Measurements from ENCODE around the gene CRPPA. TPM values are rescaled to one million over a fixed set of nuclear protein-coding genes. Genes with fewer than 3 reads are reported as not detected.

CRPPA gene
- total and polyA plus RNA-seq, 2 donors (not counting 1 experiment from before 2014, with no cell fraction given) = 0.16 to 1.2 TPM

DNA sequence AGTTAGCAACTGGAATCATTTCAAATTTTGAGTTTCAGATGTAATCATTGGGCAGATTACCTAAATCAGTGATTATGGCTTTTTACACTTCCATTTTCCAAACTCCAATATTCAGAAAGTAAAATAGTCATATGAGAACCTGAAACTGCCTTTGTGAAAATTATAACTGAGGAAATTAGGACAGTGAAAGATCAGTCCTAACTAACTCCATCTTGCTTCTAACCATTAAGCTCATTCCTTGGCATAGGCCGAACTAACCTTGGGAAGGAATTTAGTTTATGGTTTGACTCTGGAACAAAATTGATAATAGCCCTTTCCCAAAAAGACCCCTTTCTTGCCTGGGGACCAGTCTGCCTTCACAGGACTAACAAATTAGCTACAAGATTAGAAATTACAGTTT is 2.2 kb downstream of the CRPPA start:
- Histone ChIP-seq H3K36me3 (replicated peaks in 1 of 2; ENCODE audit: control extremely low read depth in 1 of 2, control insufficient read depth in 1 of 2, extremely low read depth in 1 of 2, insufficient read depth in 2 of 2, low read length in 1 of 2) (no peaks in the 10 kb centered on the region), H3K4me3 (ENCODE audit: control extremely low read depth in 1 of 5, extremely low read depth in 1 of 5, insufficient read depth in 1 of 5, low read depth in 2 of 5, low read length in 4 of 5) (no peak overlapping the region), H2AFZ (ENCODE audit: insufficient read depth, low read depth, low read length, poor library complexity, severe bottlenecking) (no peak overlapping the region), H3K79me2 (ENCODE audit: control insufficient read depth, insufficient read depth, low read length) (no peaks in the 10 kb centered on the region), H3K27me3 (replicated peaks in 1 of 4; ENCODE audit: control extremely low read depth in 1 of 4, control insufficient read depth in 3 of 4, insufficient read depth in 4 of 4, low read length in 3 of 4) (no peaks in the 10 kb centered on the region), H3K9ac (ENCODE audit: low read length) (no peak overlapping the region), H3K4me1 (ENCODE audit: control insufficient read depth in 2 of 2, insufficient read depth in 2 of 2, low read length in 2 of 2) (peaks cover 10 to 14% of the 10 kb centered on the region in 2 donors), H3K9me3 (ENCODE audit: control extremely low read depth in 1 of 3, control insufficient read depth in 2 of 3, insufficient read depth in 1 of 3, low read length in 2 of 3) (no peaks in the 10 kb centered on the region), H3K27ac (ENCODE audit: low read length in 2 of 2) (no peak overlapping the region), H4K20me1 (ENCODE audit: control insufficient read depth, insufficient read depth, low read length, poor library complexity, severe bottlenecking) (no peaks in the 10 kb centered on the region), H3K4me2 (replicated peaks; ENCODE audit: low read depth, low read length, poor library complexity, severe bottlenecking) (no peak overlapping the region)
- H3K4me1 Mint-ChIP-seq = peaks cover 24% of the 10 kb centered on the region
- ATAC-seq (ENCODE audit: low read depth) (no peak), DNase-seq (no peak)
- H3K9me3 Mint-ChIP-seq (ENCODE audit: insufficient read depth) = no peaks in the 10 kb centered on the region
- peak overlapping the region; percentile 27 for H3K4me3 Mint-ChIP-seq
- no peak overlapping the region for H3K27ac Mint-ChIP-seq
- no peak for TF ChIP-seq EZH2 (IDR thresholded peaks at IDR 0.05; ENCODE audit: borderline replicate concordance, insufficient read depth, low read depth, low read length, poor library complexity, severe bottlenecking)
- TF ChIP-seq, protein P1, sequence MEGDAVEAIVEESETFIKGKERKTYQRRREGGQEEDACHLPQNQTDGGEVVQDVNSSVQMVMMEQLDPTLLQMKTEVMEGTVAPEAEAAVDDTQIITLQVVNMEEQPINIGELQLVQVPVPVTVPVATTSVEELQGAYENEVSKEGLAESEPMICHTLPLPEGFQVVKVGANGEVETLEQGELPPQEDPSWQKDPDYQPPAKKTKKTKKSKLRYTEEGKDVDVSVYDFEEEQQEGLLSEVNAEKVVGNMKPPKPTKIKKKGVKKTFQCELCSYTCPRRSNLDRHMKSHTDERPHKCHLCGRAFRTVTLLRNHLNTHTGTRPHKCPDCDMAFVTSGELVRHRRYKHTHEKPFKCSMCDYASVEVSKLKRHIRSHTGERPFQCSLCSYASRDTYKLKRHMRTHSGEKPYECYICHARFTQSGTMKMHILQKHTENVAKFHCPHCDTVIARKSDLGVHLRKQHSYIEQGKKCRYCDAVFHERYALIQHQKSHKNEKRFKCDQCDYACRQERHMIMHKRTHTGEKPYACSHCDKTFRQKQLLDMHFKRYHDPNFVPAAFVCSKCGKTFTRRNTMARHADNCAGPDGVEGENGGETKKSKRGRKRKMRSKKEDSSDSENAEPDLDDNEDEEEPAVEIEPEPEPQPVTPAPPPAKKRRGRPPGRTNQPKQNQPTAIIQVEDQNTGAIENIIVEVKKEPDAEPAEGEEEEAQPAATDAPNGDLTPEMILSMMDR (IDR thresholded peaks at IDR 0.05) = no peak
- H3K27me3 Mint-ChIP-seq = no peaks in the 10 kb centered on the region
- ChIA-PET POLR2A (interaction anchor here (0.6 kb wide), 1 partner anchor 689 kb away, joined by 3 read pairs; no protein-coding TSS in a partner anchor), CTCF (interaction anchor here (3.4 kb wide), 1 partner anchor 146 kb away, joined by 13 read pairs; no protein-coding TSS in a partner anchor)
- intact Hi-C loops (cut with micrococcal nuclease) = no loop called here
- no CpG with 5 or more reads among the region's 1 CpG for WGBS (ENCODE audit: insufficient coverage)

DNA sequence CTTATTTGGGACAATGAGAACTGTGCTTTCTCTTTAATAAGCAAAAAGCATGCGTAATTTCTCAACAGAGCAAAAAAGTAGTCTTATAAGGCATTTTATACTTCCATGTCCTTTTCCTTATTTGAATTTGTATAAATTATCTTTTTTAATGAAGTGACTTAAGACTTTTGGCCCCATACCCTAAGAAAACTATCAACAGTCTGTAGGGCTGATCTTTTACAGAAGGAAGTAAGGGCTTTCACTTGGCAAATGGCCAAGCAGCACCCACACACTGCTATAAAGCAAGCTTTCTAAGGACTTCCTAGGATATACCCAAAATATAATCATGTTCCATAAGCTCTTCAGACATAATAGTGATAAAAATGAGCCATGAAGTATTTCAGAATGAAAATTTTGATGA is 3.4 kb downstream of the CRPPA start:
- DNase-seq = no peak
- Histone ChIP-seq H2AFZ (ENCODE audit: insufficient read depth, low read depth, low read length, poor library complexity, severe bottlenecking) (no peak overlapping the region), H3K4me3 (ENCODE audit: control extremely low read depth in 1 of 5, extremely low read depth in 1 of 5, insufficient read depth in 1 of 5, low read depth in 2 of 5, low read length in 4 of 5) (no peak overlapping the region), H3K79me2 (ENCODE audit: control insufficient read depth, insufficient read depth, low read length) (no peaks in the 10 kb centered on the region), H3K4me1 (ENCODE audit: control insufficient read depth in 2 of 2, insufficient read depth in 2 of 2, low read length in 2 of 2) (peaks cover 10 to 14% of the 10 kb centered on the region in 2 donors), H3K27ac (ENCODE audit: low read length in 2 of 2) (no peak overlapping the region), H3K9ac (ENCODE audit: low read length) (no peak overlapping the region), H3K9me3 (ENCODE audit: control extremely low read depth in 1 of 3, control insufficient read depth in 2 of 3, insufficient read depth in 1 of 3, low read length in 2 of 3) (no peaks in the 10 kb centered on the region), H4K20me1 (ENCODE audit: control insufficient read depth, insufficient read depth, low read length, poor library complexity, severe bottlenecking) (no peaks in the 10 kb centered on the region), H3K27me3 (replicated peaks in 1 of 4; ENCODE audit: control extremely low read depth in 1 of 4, control insufficient read depth in 3 of 4, insufficient read depth in 4 of 4, low read length in 3 of 4) (no peaks in the 10 kb centered on the region), H3K4me2 (replicated peaks; ENCODE audit: low read depth, low read length, poor library complexity, severe bottlenecking) (no peak overlapping the region), H3K36me3 (replicated peaks in 1 of 2; ENCODE audit: control extremely low read depth in 1 of 2, control insufficient read depth in 1 of 2, extremely low read depth in 1 of 2, insufficient read depth in 2 of 2, low read length in 1 of 2) (no peaks in the 10 kb centered on the region)
- Mint-ChIP-seq H3K27me3 (no peaks in the 10 kb centered on the region), H3K4me3 (no peak overlapping the region), H3K9me3 (ENCODE audit: insufficient read depth) (no peaks in the 10 kb centered on the region), H3K4me1 (peaks cover 24% of the 10 kb centered on the region), H3K27ac (no peak overlapping the region)
- ChIA-PET POLR2A (no interaction called here), CTCF (no interaction called here)
- WGBS (ENCODE audit: insufficient coverage) = no CpG with 5 or more reads among the region's 1 CpG
- intact Hi-C loops (cut with micrococcal nuclease) = no loop called here
- ATAC-seq (ENCODE audit: low read depth) = no peak
- TF ChIP-seq, protein P1 (IDR thresholded peaks at IDR 0.05) = no peak
- no peak for TF ChIP-seq EZH2 (IDR thresholded peaks at IDR 0.05; ENCODE audit: borderline replicate concordance, insufficient read depth, low read depth, low read length, poor library complexity, severe bottlenecking)
